GM19043 (cell line): ENCODE data around the gene GFER.
"Not testable (repeated sequence)": the region's sequence is repeated elsewhere in the genome, so short reads cannot be mapped to it uniquely, and the experiment has no call there.

Experiments used
- ATAC-seq: cut with Tn5 transposase; IDR thresholded peaks from one replicate; pipeline ENCODE4 v1.9.1; 2021; ENCODE audit warnings: low read depth; ENCODE audit not compliant: unreplicated experiment

GFER gene

DNA sequence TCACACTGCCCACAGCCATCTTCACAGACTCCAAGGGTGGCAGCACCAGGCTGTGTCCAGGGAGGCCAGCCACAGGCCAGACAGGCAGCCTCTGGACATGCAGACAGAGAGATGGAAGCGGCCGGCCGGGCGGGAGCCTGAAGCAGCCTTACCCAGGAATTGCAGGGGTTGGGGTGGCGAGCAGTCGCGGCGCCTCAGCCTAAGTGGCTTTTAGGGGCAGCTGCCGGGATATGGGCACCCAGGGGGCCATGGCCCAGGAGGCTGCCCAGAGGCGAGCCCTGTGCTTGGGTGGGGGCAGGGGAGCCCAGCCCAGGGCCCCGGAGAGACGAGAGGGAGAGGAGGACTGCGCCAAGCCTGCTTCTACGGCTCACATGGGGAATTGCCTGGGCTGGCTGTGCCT, 41.3 kb downstream of the GFER start:
- ATAC-seq, result no peak

DNA sequence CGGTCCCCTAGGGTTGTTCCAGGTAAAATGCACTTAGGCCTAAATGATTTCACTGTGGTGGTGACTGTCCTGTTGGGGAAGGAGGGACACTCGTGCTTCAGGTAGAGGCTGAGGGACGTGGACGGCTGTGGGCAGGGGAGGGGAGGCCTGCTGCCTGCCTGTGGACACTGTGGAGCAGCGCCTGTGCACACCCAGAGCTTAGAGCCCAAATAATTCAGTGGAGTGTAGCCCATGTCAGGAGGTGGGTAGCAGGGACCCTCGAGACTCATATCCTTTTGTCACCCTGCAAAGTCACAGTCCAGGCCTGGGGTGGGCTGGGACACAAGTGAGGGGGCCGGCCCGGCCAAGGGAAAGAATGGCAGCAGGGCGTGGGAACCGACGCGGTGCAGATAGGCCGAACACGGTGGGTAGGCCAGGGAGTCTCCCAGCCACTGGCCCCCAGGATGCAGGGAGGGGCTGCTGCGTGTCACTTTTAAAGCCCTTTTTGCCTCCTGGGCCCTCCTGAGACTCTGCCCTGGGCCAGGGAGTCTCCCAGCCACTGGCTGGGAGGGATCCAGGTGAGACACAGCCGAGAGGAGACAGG, 42.0 kb downstream of the GFER start:
- ATAC-seq, result no peak

DNA sequence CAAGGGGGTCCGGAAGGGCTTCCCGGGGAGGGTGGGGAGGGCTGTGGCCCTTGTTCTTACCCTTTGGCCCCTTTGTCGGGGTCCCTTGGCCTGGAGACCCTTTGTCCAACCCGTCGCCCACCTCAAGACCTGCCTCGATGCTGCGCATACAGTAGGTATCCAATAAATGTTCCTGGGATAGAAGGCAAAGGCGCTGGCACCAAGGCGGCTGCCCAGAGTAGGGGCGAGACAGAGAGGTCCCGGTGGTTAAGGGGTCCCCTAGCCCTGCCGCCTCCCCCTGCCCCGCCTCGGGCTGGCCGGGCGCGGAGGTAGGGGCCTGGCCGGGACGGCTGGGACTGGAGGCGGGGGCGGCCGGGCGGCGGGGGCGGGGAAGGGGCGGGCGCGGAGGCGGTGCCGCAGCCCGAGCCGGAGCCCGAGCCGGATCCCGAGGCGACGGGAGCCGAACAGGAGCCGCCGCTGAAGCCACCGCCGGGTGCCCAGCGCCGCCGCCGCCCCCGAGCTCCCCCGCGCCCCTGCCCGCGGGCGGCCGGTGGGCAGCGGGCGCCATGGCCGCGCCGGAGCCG, 42.5 kb downstream of the GFER start, which contains the start of gene NHERF2:
TSS of gene NHERF2 (plus strand) at position 442 of the 563 bp plus-strand sequence. CDS start at position 546, 104 bp downstream.
- ATAC-seq, result no peak

DNA sequence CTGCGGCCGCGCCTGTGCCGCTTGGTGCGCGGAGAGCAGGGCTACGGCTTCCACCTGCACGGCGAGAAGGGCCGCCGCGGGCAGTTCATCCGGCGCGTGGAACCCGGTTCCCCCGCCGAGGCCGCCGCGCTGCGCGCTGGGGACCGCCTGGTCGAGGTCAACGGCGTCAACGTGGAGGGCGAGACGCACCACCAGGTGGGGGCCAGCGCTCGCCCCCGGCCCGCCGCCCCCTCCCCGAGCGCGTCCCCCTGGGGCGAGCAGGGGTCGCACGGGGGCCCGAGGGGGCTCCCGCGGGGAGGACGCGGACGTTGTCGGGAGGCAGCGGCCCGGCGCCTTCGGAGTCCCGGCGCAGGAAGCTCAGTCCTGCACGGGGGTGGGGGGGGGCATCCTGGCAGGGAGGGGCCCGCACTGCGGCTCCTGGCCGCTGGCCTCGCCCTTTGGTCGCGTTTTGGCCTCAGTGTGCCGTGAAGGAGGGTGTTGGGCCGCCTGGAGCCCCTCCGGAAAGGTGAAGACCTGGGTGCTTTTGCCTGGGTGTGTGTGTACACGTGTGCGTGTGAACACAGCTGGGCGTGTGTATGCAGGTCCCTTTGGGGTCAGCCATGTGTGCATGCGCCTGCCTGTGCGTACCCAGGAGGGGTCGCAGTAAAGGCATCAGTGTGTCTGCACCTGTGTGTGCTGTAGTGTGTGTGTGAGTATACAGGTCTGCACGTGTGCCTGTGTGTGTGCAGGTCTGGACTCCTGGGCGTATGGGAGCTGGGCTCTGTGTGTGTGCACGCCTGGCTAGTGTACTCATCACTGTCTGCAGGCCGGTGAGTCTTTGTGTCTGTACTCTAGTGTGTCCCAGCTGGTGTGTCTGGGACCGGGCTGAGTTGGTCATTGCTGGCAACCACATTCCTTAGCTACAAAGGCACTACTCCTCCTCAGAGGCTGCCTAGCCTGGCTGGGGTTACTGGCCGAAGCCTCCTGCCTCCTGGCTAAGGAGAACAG, 43.3 kb downstream of the GFER start:
- ATAC-seq, result no peak

DNA sequence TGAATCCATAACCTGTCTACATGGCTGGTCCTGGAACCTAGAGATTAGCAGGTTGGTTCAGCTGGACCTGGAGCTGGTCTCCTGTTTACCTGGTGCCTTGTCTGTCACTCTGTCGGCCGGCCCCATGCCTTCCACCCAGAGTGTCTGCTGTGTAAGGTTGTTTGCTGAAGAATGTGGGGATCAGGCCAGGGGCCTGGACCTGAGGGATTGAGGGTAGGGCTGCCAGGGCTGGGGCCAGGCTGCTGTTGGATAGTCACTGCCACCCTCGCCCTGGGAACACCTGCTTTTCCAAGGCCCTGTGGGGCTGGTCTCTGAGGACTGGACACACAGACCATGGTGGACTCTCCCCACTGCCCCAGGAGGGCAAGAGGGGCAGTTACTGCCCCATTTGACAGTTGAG, 44.2 kb downstream of the GFER start:
- no peak for ATAC-seq

DNA sequence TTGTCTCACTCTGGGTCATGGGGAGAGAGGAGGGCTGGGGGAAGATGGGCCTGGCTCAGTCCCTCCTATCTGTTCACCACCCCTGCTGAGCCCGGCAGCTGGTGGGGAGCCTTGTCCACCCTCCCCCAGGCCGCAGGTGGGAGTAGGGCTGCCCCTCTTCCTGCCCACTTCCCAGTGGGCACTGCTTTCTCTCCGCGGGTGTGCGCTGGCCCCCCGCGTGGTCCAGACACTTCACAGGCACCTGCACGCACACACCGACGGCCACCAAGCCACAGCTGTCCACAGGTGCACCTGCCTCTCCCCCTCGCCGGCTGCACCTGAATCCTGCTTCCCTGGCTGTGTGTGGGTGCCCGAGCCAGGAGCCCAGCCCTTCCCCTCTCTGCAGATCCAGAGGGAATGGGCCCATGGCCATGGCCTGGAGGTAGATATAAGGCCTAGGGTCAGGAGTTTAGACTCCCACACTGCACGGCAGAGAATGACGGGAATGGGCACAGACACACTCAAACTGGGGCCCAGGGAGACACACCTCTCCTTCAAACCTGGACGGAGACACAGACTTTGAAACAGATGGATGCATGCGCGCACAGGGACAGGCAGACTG, 44.7 kb downstream of the GFER start:
- no peak for ATAC-seq

DNA sequence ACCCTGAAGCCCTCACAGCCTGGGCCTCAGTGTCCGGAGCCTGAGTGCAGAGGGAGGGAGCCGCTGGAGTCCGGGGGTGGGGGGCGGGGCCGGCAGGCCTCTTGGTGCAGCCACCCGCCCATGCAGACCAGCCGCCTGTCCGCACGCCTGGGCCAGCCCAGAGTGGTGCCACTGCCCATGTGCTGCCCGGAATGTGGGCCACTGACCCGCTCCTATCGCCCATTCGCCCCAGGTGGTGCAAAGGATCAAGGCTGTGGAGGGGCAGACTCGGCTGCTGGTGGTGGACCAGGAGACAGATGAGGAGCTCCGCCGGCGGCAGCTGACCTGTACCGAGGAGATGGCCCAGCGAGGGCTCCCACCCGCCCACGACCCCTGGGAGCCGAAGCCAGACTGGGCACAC, 45.4 kb downstream of the GFER start:
- no peak for ATAC-seq

DNA sequence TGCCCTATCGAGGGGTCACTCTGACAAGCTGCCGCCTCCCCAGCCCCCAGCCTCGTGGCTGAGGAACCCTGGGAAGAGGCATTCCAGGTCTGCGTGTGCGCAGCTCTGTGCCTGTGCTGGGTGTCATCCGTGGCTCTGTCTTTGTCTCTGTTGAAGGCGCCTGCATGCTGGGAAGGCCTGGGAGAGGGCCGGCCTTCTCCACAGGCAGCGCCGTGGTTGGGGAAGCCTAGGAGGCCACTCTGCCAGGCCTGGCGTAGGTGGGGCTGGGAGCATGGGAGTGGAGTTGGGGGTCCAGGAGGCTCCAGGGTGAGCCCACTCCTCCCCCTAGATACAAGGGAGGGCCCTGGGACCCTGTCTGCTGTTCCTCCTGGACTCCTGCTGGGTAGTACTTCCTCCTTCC, 46.0 kb downstream of the GFER start:
- no peak for ATAC-seq

DNA sequence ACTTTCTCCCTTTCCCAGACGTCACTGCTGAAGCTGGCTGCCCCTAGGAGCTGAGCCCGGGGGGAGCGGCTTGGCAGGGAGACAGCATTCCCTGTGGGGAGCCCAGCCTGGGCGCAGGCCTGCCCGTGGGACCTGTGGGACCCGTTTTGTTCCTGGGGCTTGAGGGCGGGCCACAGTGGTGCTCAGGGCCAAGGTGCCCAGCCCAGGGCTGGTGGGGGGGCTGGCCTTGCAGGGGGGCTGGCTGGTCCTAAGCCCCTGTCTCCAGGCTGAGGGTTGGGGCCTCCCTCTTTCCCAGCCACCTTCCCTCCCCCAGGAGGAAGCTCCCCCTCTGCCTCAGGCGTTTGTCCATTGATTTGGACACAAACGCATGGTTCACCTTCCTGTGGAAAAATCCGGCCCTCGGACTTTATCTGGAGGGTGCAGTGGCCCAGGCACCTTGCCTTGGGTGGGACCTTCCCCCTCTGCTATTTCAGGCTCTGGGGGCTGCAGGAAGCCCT, 47.1 kb downstream of the GFER start:
- no peak for ATAC-seq

DNA sequence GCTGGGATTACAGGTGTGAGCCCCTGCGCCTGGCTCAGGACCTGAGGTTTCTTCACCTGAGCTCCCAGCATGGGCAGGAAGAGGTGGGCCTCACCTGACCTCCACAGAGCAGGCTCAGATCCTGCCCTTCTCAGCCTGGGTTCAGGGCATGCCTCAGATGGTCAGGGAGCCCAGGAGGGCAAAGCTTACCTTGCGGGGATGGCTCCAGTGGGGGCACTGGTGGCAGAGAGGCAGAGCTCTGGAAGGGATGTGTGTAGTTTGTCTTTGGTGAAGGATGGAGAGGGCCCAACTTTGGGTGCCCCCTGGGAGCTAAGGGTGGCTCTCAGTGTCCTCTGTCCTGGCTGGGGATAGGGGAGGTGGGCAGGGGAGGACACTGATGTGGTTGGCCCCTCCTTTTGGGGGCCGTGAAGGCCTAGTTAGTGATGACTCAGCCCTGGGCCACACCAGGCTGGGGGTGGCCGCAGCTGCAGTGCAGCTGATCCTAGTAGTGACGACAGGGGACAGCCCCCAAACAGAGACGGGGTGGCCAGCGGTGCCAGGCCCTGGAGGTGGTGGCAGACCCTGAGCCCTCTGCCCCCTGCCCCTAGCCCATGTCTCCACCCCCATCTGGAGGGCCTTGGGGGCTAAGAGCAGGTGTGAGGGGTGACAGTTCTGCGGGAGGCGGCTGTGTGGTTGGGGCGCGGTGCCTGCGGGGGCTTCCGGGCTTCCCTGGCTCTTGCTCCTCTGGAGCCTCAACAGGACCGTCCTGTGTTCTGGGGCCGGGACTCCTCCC, 48.5 kb downstream of the GFER start:
- ATAC-seq, result no peak

DNA sequence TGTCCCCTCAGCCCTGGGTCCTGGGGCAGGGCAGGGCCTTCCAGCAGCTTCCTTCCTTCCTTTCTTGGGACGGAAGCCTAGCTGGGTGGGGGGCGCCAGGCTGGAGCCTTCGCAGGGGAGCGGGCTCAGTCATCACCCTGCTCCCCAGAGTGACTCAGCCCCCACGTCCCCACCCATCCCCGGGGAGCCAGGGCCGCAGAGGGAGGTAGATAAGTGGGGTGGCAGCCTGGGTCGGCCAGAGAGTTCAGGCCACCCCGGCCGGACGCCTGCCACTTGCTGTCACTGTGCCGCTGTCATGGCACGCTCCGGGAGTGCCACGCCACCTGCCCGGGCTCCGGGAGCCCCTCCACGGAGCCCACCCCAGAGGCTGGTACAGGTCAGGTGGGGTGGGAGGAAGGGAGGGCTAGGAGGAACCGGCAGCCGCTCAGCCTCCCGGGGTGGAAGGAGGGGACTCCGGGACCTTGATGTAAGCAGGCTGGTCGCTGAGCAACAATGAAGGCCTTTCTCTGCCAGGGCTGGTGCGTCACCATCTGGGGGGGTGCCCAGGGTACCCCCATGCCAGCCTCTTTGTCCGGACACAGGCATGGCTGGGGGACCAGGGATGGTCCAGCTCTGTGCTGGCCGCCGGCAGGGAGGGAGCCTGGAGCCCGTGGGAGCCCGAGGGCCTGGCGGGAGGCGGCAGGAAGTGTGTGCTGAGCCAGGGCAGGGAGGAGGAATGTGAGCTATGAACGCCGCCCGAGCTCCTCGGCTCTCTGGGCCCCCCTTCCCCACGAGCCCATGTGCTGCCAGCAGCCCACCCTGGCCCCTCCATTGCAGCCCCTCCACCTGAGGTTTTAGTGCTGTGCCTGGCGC, 49.3 kb downstream of the GFER start:
- no peak for ATAC-seq

DNA sequence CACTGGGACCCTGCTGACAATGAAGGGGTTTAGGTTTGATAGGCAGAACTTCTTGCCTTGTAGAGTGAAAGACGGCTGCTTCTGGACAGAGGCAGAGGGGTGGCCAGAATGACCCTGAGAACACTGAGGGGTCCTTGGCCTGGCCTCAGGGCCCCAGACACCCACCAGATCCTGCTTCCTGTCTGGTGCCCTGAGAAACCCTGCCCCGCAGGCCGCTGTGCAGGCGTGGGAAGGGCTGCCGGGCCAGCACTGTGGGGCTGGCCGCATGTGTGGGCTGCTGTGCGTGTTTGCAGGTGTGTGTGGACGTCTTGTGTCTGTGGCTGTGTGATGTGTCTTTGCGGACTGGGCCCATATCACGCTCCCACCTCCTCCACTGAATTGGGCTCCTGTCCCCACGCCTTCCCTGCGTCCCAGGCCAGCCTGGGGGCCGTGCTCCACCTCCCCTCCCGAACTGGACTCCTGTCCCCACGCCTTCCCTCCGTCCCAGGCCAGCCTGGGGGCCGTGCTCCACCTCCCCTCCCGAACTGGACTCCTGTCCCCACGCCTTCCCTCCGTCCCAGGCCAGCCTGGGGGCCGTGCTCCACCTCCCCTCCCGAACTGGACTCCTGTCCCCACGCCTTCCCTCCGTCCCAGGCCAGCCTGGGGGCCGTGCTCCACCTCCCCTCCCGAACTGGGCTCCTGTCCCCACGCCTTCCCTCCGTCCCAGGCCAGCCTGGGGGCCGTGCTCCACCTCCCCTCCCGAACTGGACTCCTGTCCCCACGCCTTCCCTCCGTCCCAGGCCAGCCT, 50.1 kb downstream of the GFER start:
- not testable (repeated sequence) for ATAC-seq

DNA sequence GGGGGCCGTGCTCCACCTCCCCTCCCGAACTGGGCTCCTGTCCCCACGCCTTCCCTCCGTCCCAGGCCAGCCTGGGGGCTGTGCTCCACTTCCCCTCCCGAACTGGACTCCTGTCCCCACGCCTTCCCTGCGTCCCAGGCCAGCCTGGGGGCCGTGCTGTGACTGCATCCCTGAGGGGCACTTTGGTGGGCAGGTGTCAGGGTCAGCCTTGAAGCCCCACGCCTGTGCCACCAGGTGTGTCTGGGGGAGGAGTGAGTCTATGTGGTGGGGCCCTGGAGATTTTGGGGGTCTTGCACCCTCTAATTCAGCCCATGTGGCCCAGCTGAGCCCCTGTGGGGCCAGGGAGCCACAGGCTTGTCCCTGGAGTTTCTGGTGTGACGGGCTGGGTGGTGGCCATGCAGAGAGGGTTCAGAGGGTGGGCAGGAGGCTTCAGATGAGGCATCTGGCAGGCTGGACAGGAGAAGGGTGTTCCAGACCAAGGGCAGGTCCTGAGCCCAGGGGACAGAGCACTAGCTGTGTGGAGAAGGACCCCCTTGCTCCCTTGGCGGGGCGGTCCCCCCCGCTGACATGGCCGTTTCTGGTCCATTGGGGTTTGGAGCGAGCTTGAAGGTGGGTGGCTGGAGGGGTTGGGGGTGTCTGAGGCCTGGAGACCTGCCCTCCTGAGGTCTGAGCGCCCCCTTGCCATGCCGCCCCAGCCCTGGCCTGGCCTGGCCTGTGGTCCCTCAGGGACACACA, 50.9 kb downstream of the GFER start:
- ATAC-seq, result no peak

DNA sequence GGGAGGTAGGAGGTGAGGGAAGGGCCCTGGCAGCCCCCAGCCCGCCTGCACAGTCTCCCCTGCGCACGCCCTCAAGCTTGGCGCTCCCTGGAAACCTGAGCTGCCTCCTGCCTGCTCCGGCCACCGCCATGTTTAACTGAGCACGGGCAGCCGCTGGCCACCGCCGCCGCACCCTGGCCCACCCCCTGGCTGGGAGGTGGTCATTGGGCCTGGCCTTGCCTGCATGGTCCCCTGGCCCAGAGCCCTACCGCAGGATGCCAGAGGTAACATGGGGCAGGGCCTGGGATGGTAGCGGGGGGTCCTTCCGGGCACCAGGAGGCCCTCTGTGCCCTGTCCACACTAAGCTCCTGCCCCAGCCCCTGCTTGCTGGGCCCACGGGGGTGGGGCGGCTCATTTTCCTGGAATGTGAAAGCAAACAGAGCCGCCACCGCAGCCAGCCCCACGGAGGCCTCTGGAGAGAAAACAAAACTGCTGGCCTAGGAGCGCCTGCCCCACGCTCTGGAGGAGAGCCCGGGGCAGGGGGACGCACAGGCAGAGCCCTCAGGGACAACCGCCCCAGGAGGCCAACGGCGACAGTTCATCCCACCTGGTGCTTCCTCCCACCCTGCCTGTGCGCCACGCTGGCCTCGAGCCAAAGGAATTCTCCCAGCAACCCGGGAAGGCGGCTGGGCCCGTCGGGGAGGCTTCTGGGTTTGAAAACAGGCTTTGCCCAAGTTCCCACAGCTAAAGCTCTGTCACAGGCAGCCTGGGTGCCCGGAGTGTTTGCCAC, 51.6 kb downstream of the GFER start:
- ATAC-seq, result no peak

DNA sequence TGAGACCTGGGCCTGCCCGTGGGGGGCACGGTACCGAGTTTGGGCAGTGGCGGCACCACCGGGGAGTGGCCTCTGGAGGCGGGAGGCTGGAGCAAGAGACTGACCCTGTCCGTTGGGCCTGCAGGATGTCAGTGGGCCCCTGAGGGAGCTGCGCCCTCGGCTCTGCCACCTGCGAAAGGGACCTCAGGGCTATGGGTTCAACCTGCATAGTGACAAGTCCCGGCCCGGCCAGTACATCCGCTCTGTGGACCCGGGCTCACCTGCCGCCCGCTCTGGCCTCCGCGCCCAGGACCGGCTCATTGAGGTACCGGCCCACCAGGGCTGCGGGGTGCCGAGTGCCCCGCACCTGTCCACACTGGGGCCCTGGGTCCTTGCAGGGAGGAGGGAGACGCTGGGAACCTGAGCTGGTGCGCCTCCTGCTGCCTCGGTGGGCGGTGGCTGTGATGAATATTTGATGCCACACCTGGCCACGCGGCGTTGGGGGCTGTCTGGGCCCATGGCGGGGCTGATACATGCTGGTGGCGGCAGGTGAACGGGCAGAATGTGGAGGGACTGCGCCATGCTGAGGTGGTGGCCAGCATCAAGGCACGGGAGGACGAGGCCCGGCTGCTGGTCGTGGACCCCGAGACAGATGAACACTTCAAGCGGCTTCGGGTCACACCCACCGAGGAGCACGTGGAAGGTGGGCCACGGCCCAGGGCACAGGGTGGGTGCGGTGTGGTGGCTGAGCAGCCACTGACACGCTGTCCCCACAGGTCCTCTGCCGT, 52.4 kb downstream of the GFER start:
- ATAC-seq, result no peak

DNA sequence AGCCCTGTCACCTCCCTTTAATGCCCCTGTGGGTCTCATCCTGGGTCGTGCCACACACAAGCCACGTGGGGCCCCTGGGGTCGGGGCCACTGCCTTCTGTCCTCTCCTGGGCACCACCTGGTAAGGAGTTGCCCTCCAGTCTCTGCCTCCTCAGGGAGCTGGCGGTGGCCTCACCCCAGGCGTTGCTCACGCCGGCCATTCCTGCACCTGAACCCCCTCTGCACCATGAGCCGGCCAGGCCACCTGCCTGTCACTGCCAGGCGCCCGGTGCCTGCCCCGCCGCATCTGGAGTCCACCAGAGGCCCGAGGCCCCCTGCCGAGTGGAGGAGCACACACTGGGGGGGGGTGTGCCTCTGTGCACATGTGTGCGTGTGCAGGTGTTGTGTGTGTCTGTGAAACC, 53.1 kb downstream of the GFER start:
- no peak for ATAC-seq
